Trophoblast cell (in vitro differentiated cells and primary cell): Measurements from ENCODE around the gene HACD3.

Experiments used
- DNase-seq, 2 donors: peaks; one replicate each; pipeline ENCODE4 v3.0.0-alpha.2; 2016
- H2AFZ ChIP-seq: 2 replicates; pipeline ENCODE4 v1.6.1; 2013; ENCODE audit warnings: low read length, moderate library complexity, mild to moderate bottlenecking; ENCODE audit not compliant: insufficient read depth, poor library complexity
- H2AK5ac ChIP-seq: 2 replicates; pipeline ENCODE4 v1.6.1; 2013; ENCODE audit warnings: mild to moderate bottlenecking, low read length
- H2BK120ac ChIP-seq: 2 replicates; pipeline ENCODE4 v1.6.1; 2013; ENCODE audit warnings: low read length, mild to moderate bottlenecking, moderate library complexity; ENCODE audit not compliant: insufficient read depth, poor library complexity
- H2BK12ac ChIP-seq: 2 replicates; pipeline ENCODE4 v1.6.1; 2013; ENCODE audit warnings: mild to moderate bottlenecking, low read length, moderate library complexity
- H2BK5ac ChIP-seq: 2 replicates; pipeline ENCODE4 v1.6.1; 2013; ENCODE audit warnings: low read length, low read depth, moderate library complexity, mild to moderate bottlenecking; ENCODE audit not compliant: poor library complexity
- H3K14ac ChIP-seq: 2 replicates; pipeline ENCODE4 v1.6.1; 2013; ENCODE audit warnings: mild to moderate bottlenecking, low read length
- H3K18ac ChIP-seq: 2 replicates; pipeline ENCODE4 v1.6.1; 2013; ENCODE audit warnings: mild to moderate bottlenecking, low read length
- H3K23ac ChIP-seq: 2 replicates; pipeline ENCODE4 v1.6.1; 2013; ENCODE audit warnings: low read length
- H3K27ac ChIP-seq: 2 replicates; pipeline ENCODE4 v1.5.1; 2013; ENCODE audit warnings: low read depth, mild to moderate bottlenecking, inconsistent platforms, low read length, moderate library complexity
- H3K27me3 ChIP-seq: 2 replicates; pipeline ENCODE4 v1.6.1; 2013; ENCODE audit warnings: inconsistent platforms, mild to moderate bottlenecking, low read length, moderate library complexity; ENCODE audit not compliant: insufficient read depth
- H3K36me3 ChIP-seq, 2 experiments: 1 replicate in 1 of 2; 2 replicates in 1 of 2; pipeline ENCODE4 v1.6.1; 2013; ENCODE audit warnings: low read length in 2 of 2, mild to moderate bottlenecking in 2 of 2, moderate library complexity in 1 of 2; ENCODE audit not compliant: insufficient read depth in 2 of 2, control insufficient read depth in 1 of 2
- H3K4ac ChIP-seq: 2 replicates; pipeline ENCODE4 v1.6.1; 2013; ENCODE audit warnings: low read depth, mild to moderate bottlenecking, low read length, moderate library complexity
- H3K4me1 ChIP-seq, 2 experiments: 1 replicate in 1 of 2; 2 replicates in 1 of 2; pipeline ENCODE4 v1.6.1; 2013; ENCODE audit warnings: low read length in 2 of 2, mild to moderate bottlenecking in 2 of 2, moderate library complexity in 1 of 2; ENCODE audit not compliant: insufficient read depth in 2 of 2, control insufficient read depth in 1 of 2
- H3K4me2 ChIP-seq: 2 replicates; pipeline ENCODE4 v1.6.1; 2013; ENCODE audit warnings: inconsistent platforms, mild to moderate bottlenecking, low read length, moderate library complexity
- H3K4me3 ChIP-seq: 2 replicates; pipeline ENCODE4 v1.5.1; 2013; ENCODE audit warnings: mild to moderate bottlenecking, low read depth, low read length, inconsistent platforms
- H3K79me1 ChIP-seq: one replicate; pipeline ENCODE4 v1.6.1; 2013; ENCODE audit warnings: low read length
- H3K79me2 ChIP-seq: 2 replicates; pipeline ENCODE4 v1.6.1; 2013; ENCODE audit warnings: low read length, mild to moderate bottlenecking; ENCODE audit not compliant: control insufficient read depth, insufficient read depth, poor library complexity
- H3K9ac ChIP-seq: 2 replicates; pipeline ENCODE4 v1.6.1; 2013; ENCODE audit warnings: mild to moderate bottlenecking, low read length
- H3K9me3 ChIP-seq: 2 replicates; pipeline ENCODE4 v1.6.1; 2013; ENCODE audit warnings: low read depth, mild to moderate bottlenecking, control low read depth, inconsistent platforms, low read length; ENCODE audit not compliant: insufficient read depth
- H4K12ac ChIP-seq: 2 replicates; pipeline ENCODE4 v1.6.1; 2013; ENCODE audit warnings: low read depth, mild to moderate bottlenecking, low read length, moderate library complexity
- H4K8ac ChIP-seq: 2 replicates; pipeline ENCODE4 v1.6.1; 2013; ENCODE audit warnings: low read depth, mild to moderate bottlenecking, low read length, moderate library complexity
- H4K91ac ChIP-seq: one replicate; pipeline ENCODE4 v1.6.1; 2013; ENCODE audit warnings: low read depth, mild to moderate bottlenecking, low read length, moderate library complexity
- WGBS: extraction: QIAGEN DNeasy Blood & Tissue Kit; methylation state at CpG from one replicate; pipeline ENCODE4 v1.1.7; 2013; ENCODE audit warnings: missing lambda C conversion rate; ENCODE audit not compliant: insufficient read length, insufficient coverage; ENCODE audit errors: extremely low coverage; 5-methylcytosine and 5-hydroxymethylcytosine counted together

HACD3 gene

DNA sequence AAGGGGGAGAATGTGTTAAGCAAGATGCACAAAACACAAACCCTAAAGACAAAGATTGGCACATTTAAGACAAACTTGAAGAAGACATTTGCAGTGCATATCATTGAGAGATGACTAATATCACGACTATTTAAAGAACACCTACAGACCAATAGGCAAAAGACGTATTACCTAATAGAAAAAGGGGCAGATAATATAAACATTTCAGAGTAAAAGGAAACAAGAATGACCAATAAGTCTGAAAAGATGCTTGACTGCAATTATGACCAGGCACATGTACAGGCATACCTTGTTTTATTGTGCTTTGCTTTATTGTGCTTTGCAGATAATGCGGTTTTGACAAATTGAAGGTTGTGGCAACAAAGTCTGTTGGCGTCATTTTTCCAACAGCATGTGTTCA is 4.9 kb downstream of the HACD3 start:
- no peak overlapping the region for H3K27ac ChIP-seq
- H2BK120ac ChIP-seq, result no peak overlapping the region
- no peak overlapping the region for H2AK5ac ChIP-seq
- peak in 1 of 2 donors; percentile 19 for DNase-seq
- H3K27me3 ChIP-seq, result no peaks in the 10 kb centered on the region
- H3K79me1 ChIP-seq, result peaks cover 9% of the 10 kb centered on the region
- no peak overlapping the region for H3K4ac ChIP-seq
- H2BK5ac ChIP-seq, result no peak overlapping the region
- H2AFZ ChIP-seq, result no peak overlapping the region
- peaks cover 12% of the 10 kb centered on the region for H3K79me2 ChIP-seq
- H4K12ac ChIP-seq, result no peak overlapping the region
- H3K14ac ChIP-seq, result no peak overlapping the region
- H3K4me3 ChIP-seq, result no peak overlapping the region
- WGBS, result no CpG with 5 or more reads among the region's 4 CpGs
- H3K9ac ChIP-seq, result no peak overlapping the region
- no peak overlapping the region for H4K91ac ChIP-seq
- H2BK12ac ChIP-seq, result no peak overlapping the region
- no peak overlapping the region for H3K4me2 ChIP-seq
- no peak overlapping the region for H3K23ac ChIP-seq
- no peak overlapping the region for H3K18ac ChIP-seq
- no peaks in the 10 kb centered on the region for H3K4me1 ChIP-seq
- H4K8ac ChIP-seq, result no peak overlapping the region
- peaks cover 3 to 4% of the 10 kb centered on the region in 2 experiments for H3K36me3 ChIP-seq
- no peaks in the 10 kb centered on the region for H3K9me3 ChIP-seq

GRCh38 chr15:65540314-65540713 is 10.1 kb downstream of the HACD3 start:
- no peaks in the 10 kb centered on the region for H3K79me1 ChIP-seq
- no peak overlapping the region for H2BK120ac ChIP-seq
- H2BK12ac ChIP-seq, result no peak overlapping the region
- H3K18ac ChIP-seq, result no peak overlapping the region
- no peak overlapping the region for H2BK5ac ChIP-seq
- H3K79me2 ChIP-seq, result peaks cover 2% of the 10 kb centered on the region
- H4K91ac ChIP-seq, result no peak overlapping the region
- no peak overlapping the region for H3K4me2 ChIP-seq
- H3K4me1 ChIP-seq, result no peaks in the 10 kb centered on the region
- WGBS, result no CpG with 5 or more reads among the region's 1 CpG
- no peak overlapping the region for H3K14ac ChIP-seq
- no peak overlapping the region for H4K12ac ChIP-seq
- no peaks in the 10 kb centered on the region for H3K9me3 ChIP-seq
- H3K36me3 ChIP-seq, result peaks cover 3 to 4% of the 10 kb centered on the region in 2 experiments
- DNase-seq, result no peak
- no peak overlapping the region for H3K4ac ChIP-seq
- H4K8ac ChIP-seq, result no peak overlapping the region
- H3K27me3 ChIP-seq, result no peaks in the 10 kb centered on the region
- no peak overlapping the region for H3K4me3 ChIP-seq
- H2AK5ac ChIP-seq, result no peak overlapping the region
- H3K9ac ChIP-seq, result no peak overlapping the region
- H3K23ac ChIP-seq, result no peak overlapping the region
- H3K27ac ChIP-seq, result no peak overlapping the region
- H2AFZ ChIP-seq, result no peak overlapping the region

DNA sequence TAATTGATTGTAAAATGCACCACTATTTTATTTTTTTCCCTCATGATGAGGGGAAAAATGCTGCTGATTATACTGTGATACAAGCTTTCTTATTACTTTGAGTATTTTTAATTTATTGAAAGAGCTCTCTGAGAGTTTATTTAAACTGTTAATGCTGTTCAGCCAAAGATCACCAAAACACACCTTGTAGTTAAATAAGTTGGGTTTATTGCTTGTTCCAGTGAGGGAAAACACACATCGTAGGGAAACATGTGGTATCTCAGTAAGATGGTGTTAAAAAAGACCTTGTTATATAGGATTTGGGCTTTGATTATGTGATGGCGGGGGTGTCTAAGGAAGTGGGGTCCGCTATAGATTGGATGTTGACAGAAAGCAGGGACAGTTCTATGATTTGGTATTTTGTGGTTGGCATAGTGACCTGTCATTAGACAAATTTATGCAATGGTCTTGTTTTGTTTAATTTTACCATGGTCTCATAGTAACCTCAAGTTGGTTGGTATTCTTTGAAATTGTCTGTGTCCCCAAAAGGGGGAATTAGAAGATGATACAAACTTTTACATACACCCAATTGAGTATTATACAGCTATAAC is 11.1 kb downstream of the HACD3 start:
- H4K12ac ChIP-seq, result no peak overlapping the region
- peaks cover 2% of the 10 kb centered on the region for H3K79me2 ChIP-seq

DNA sequence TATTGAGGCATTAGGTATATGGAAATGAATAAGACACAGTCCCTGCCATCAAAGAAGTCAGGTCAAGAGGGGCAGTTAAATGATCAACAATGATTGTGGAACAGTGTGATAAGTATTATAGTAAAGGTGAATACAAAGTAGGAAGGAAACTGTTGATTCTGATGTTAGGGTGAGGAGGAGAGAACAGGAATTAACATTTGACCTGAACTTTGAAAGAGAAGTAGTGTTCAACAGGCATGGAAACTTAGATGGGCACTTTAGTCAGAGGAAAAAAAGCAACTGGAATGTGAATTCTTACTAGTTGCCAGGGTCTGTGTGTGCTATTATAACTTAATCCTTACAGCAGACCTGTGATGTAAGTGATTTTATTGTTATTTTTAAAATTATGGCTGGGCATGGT is 17.6 kb downstream of the HACD3 start:
- Histone ChIP-seq H3K4ac (no peak overlapping the region), H2AK5ac (no peak overlapping the region), H4K12ac (no peak overlapping the region), H4K8ac (no peak overlapping the region), H3K4me3 (no peak overlapping the region), H3K18ac (no peak overlapping the region), H4K91ac (no peak overlapping the region), H2BK5ac (no peak overlapping the region), H3K79me1 (no peaks in the 10 kb centered on the region), H3K27ac (no peak overlapping the region), H3K4me1 (no peaks in the 10 kb centered on the region), H3K36me3 (no peaks in the 10 kb centered on the region), H3K14ac (no peak overlapping the region), H3K4me2 (no peak overlapping the region), H3K23ac (no peak overlapping the region), H2AFZ (no peak overlapping the region), H3K9ac (no peak overlapping the region), H3K9me3 (no peaks in the 10 kb centered on the region), H3K27me3 (no peaks in the 10 kb centered on the region), H2BK120ac (no peak overlapping the region), H2BK12ac (no peak overlapping the region), H3K79me2 (peaks cover 6% of the 10 kb centered on the region)
- no peak for DNase-seq

More for the DNA sequence above, 11.1 kb downstream of the HACD3 start:
- Histone ChIP-seq H3K14ac (no peak overlapping the region), H3K27ac (no peak overlapping the region), H2AK5ac (no peak overlapping the region), H3K9ac (no peak overlapping the region), H3K27me3 (no peaks in the 10 kb centered on the region), H3K36me3 (peaks cover 0 to 2% of the 10 kb centered on the region in 2 experiments), H2BK120ac (no peak overlapping the region), H3K18ac (no peak overlapping the region), H3K4me3 (no peak overlapping the region), H3K4me2 (no peak overlapping the region), H4K8ac (no peak overlapping the region), H4K91ac (no peak overlapping the region), H3K9me3 (no peaks in the 10 kb centered on the region), H3K23ac (no peak overlapping the region), H3K4ac (peak overlapping the region; percentile 75), H3K4me1 (no peaks in the 10 kb centered on the region), H2BK5ac (no peak overlapping the region), H3K79me1 (no peaks in the 10 kb centered on the region), H2BK12ac (no peak overlapping the region), H2AFZ (no peak overlapping the region)
- no CpG with 5 or more reads among the region's 3 CpGs for WGBS
- no peak for DNase-seq
